ENCODE data around the gene PTS.

Gene PTS

GRCh38 chr11:112222303-112222702 lies 3.9 kb upstream of the PTS start:
- DNase-seq (ENCODE audit: low read depth): no peak

- no peak for DNase-seq (ENCODE audit: low read depth)
Measured at GRCh38 chr11:112223121-112223520, 3.1 kb upstream of the PTS start.

GRCh38 chr11:112223754-112224532 lies 2.3 kb upstream of the PTS start:
- DNase-seq (ENCODE audit: low read depth): no peak

- no peak for DNase-seq (ENCODE audit: low read depth)
Measured at GRCh38 chr11:112225753-112226061, 521 bp upstream of the PTS start.

- no peak for DNase-seq (ENCODE audit: low read depth)
Measured at GRCh38 chr11:112226831-112227401, 688 bp downstream of the PTS start.

GRCh38 chr11:112227471-112227870 lies 1.2 kb downstream of the PTS start:
- DNase-seq (ENCODE audit: low read depth): no peak

GRCh38 chr11:112228706-112229105 lies 2.5 kb downstream of the PTS start:
- no peak for DNase-seq (ENCODE audit: low read depth)

GRCh38 chr11:112229159-112229558 lies 2.9 kb downstream of the PTS start:
- DNase-seq (ENCODE audit: low read depth): no peak

GRCh38 chr11:112229746-112230433 lies 3.7 kb downstream of the PTS start:
- DNase-seq (ENCODE audit: low read depth): no peak

GRCh38 chr11:112231952-112232351 lies 5.7 kb downstream of the PTS start:
- DNase-seq (ENCODE audit: low read depth): no peak

- DNase-seq (ENCODE audit: low read depth): no peak
Measured at GRCh38 chr11:112235750-112236390, 9.6 kb downstream of the PTS start.

- no peak for DNase-seq (ENCODE audit: low read depth)
Measured at GRCh38 chr11:112237451-112237850, 11.2 kb downstream of the PTS start.

GRCh38 chr11:112238041-112238440 lies 11.8 kb downstream of the PTS start:
- DNase-seq (ENCODE audit: low read depth): no peak

GRCh38 chr11:112241486-112241885 lies 15.3 kb downstream of the PTS start:
- DNase-seq (ENCODE audit: low read depth): no peak

GRCh38 chr11:112247201-112247600 lies 21.0 kb downstream of the PTS start:
- no peak for DNase-seq (ENCODE audit: low read depth)

GRCh38 chr11:112248201-112248600 lies 22.0 kb downstream of the PTS start:
- no peak for DNase-seq (ENCODE audit: low read depth)

GRCh38 chr11:112249871-112250610 lies 23.8 kb downstream of the PTS start:
- no peak for DNase-seq (ENCODE audit: low read depth)

GRCh38 chr11:112253605-112254242 lies 27.5 kb downstream of the PTS start:
- no peak for DNase-seq (ENCODE audit: low read depth)

- DNase-seq (ENCODE audit: low read depth): no peak
Measured at GRCh38 chr11:112255067-112255720, 29.0 kb downstream of the PTS start.

GRCh38 chr11:112260490-112260889 lies 34.3 kb downstream of the PTS start, which contains the start of gene PLET1:
TSS of gene PLET1 (minus strand) at chr11:112260860. CDS start at chr11:112260589, 271 bp downstream.
- DNase-seq (ENCODE audit: low read depth): no peak
